NCI-H128 (cell line): ENCODE measurements around the gene CPA5.

Experiments
- DNase-seq: peaks from one replicate; lab custom pipeline; 2025; ENCODE audit not compliant: unreplicated experiment; lab: John Stamatoyannopoulos, UW

CPA5 gene

DNA sequence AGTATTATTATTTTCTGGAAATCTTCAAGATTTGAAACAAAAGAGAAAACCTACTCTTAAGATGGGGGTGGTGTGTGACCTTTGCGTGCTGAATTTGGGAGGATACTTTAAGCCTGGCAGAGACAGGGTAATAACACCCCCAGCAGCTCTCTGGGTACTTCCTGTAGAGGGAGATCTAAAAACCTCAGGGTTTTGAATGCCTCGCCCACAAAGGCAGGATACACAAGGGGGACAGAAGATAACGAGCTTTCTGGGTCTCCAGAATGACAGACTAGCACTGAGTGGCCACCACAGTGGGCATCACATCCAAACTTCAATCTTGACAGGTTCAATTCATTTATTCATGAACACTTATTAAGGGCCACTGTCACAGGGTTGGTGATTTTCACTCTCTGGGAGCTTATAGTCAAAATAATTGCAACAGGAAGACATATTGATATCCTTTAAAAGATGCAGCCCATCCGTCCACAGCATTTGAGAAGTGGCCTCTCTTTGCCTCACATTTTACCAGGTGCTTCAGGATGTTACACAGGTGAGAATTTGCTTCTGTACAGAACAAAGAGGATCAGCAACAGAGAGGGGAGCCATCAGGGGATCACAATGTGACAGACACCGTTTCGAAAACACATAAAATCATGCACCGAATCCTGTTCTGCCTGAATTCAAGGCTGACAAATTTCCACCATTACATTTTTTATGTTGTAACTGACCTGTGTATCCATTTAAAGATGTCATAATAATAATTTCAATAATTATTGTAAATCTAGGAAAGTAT, 50.0 kb downstream of the CPA5 start:
- DNase-seq = no peak

GRCh38 chr7:130395421-130395820, 50.8 kb downstream of the CPA5 start:
- DNase-seq = no peak

GRCh38 chr7:130396109-130396508, 51.5 kb downstream of the CPA5 start:
- DNase-seq = no peak

DNA sequence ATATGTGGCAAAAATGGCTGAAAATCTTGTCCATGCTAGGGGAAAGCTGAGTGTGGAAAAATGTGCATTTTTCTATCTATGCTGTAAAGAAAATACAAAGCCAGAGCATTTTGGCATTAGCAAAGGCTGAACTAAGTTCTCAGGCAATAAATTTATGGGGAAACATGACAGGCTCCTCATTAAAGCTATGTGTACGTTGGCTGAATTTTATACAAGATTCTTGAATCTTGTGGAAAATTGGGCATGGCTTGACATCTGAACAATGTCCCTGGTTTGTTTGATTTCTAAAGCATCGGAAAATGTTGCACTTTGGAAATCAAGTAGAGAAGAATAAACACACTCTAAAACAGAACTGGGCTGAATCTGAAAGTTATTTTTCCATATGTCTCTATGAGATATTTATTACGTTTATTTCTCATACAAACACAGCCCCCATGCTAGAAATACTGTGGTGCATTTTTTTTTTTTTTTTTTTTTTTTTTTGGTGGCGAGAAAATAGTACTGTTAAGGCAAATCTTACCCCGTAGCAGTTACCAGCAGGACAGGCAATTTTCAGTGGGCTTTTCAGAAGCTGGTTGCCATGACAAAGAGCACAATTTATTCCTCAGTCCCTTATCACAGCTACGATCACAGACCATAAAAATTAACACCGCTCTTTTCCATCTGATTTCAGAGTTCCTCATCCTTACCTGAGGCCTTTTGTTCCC, 52.6 kb downstream of the CPA5 start:
- DNase-seq = no peak

DNA sequence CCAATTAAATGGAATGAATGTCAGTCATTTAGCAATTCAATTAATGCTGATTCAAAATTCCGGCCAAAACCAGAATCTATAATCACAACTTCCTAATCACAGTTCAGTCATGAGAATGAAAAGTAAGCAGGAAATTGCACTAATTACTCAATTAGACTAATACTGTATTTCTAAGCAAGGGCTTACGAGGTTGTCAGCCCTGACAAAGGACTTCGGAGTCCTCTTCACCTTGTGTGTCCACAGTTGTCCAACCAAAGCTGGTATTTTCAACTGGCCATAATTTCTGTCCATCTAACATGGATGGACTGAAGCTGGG, 53.1 kb downstream of the CPA5 start:
- no peak for DNase-seq

DNA sequence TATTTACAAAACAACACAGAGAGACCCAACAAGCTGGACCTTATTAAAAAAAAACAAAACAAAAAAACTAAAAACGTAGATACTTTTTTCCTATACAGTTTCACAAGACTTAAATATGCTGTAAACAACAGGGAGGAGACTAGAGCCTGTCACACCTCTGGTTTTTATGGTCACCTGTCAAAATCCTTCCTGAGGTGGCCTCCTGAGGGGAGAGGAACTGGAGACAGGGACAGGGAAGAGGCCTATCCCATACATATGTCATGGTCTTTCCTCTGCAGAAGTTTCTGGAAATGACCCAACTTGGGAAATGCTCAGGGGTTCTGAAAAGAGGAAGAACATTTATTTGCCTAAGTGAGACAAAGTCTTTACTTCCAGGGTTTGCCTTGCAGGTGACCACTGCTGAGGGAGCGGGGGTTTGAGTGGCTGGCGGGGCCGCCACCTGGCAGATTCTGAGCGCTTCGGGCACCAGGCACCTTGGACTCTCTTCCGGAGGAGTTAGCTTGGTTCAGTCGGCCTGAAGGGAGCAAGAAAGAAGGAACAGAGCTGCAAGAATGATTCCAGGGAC, 54.0 kb downstream of the CPA5 start:
- no peak for DNase-seq

DNA sequence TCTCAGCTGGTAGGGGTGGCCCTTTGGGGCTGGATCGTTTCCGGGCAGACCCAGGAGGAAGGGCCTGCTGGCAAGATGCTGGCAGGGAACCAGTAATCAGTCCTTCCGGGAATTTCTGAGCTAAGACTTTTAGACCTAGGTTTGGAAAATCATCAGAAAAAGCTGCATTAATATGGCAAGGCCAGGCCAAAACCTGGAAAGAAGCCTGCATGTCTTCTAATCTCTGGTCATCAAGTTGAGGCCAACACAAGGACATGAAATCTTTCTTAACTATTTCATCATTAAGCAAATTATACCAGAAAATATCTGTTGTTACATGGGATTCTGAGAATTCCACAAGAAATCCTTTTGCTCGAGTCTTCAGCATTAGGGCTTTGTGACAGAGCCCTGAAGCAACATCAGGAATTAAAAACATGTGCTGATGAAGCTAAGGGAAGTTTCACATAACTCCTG, 55.5 kb downstream of the CPA5 start:
- DNase-seq = no peak

GRCh38 chr7:130401101-130401500, 56.5 kb downstream of the CPA5 start:
- DNase-seq = no peak

DNA sequence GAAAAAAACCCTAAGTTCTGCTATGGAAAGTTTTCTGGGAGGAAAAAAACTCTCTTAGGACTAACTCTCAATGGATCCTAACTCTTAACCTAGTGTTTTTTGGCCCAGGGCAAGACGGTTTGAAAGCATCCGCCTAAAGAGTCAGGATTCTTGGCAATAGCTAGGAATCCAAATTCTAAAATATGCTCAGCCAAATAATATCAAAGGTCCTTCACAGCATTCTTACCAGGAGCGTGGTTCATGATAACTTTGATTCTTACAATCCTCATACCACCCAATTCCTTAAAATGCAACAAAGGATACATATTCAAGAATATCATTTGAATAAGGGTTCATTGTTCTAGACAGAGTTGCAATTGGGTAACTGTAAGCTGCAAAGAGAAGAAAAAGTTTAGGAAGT, 57.0 kb downstream of the CPA5 start:
- DNase-seq = no peak

- DNase-seq = no peak
Observed at GRCh38 chr7:130405003-130405402, 60.4 kb downstream of the CPA5 start.

DNA sequence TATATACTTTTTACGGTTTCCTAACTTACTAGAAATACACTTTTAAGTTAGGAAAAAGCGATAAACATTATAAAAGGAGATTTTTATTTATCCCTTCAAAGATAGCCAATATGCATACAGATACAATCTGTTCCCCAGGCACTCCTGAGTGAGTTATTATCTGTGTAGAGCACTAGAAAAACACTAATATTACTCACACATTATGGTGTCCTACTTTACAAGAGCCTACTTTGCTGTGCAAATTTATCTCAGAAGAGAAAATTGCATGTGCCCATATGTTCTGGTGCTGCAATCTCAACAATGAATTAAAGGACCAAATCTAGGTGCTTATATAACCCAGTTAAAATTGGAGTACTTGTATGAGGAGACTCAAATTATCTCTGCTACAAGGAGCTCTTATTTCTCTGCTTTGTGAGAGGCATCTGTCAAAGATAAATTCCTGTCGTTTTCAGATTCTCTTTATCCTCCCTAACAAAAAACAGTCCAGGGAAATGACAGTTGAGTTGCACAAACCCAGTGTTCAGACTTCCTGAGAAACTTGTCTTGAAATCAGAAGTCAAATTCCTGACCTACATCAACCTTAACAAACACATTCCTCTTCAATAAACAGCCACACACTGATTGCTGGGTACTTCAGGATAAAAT, 64.6 kb downstream of the CPA5 start:
- no peak for DNase-seq

- DNase-seq = no peak
Observed at GRCh38 chr7:130409712-130410072, 65.1 kb downstream of the CPA5 start.

- no peak for DNase-seq
Observed at GRCh38 chr7:130410868-130411541, 66.4 kb downstream of the CPA5 start.

DNA sequence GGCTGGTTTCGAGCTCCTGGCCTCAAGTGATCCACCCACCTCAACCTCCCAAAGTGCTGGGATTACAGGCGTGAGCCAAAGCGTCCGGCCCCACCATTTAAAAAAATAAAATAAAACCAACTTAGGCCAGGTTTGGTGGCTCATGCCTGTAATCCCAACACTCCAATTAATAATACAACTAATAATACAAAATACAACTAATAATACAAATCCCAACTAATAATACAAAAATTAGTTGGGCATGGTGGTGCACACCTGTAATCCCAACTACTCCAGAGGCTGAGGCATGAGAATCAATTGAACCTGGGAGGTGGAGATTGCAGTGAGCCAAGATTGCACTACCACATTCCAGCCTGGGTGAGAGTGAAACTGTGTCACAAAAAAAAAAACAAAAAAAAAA, 68.6 kb downstream of the CPA5 start:
- no peak for DNase-seq

- DNase-seq = no peak
Observed at GRCh38 chr7:130415006-130415405, 70.4 kb downstream of the CPA5 start.

DNA sequence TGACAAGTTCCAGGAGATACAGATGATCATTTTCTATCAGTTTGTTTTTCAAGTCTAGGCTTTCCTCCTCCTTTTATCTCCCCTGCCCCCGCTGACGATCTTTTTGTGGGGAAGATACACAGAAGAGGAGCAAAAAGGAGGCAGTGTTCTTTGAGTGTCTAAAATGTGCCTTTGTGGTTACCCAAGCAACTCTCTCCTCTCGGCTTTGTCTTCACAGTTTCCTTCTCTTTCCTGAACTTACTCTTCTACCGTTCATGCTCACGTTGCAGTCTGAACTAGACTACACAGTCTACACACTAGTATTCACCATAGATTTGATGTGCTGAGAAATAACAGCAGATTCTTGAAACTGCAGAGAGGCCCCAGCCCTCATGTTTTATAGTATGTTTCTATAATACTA, 72.6 kb downstream of the CPA5 start:
- no peak for DNase-seq

- DNase-seq = no peak
Observed at GRCh38 chr7:130418306-130418705, 73.7 kb downstream of the CPA5 start.
